Ectodermal cell (in vitro differentiated cells): ENCODE results near the gene FAM83G. TPM values are rescaled to one million over a fixed set of nuclear protein-coding genes. Genes with fewer than 3 reads are reported as not detected.
"Not testable (repeated sequence)": the region's sequence is repeated elsewhere in the genome, so short reads cannot be mapped to it uniquely, and the experiment has no call there.

Experiments used
- H3K27ac ChIP-seq: 2 replicates; pipeline ENCODE4 v1.7.0; 2013; ENCODE audit warnings: mild to moderate bottlenecking, low read depth, low read length; ENCODE audit not compliant: insufficient read depth, poor library complexity, severe bottlenecking
- H3K27me3 ChIP-seq: 2 replicates; pipeline ENCODE4 v1.7.0; 2013; ENCODE audit warnings: mild to moderate bottlenecking, low read length; ENCODE audit not compliant: insufficient read depth, control insufficient read depth, poor library complexity, severe bottlenecking
- H3K36me3 ChIP-seq: one replicate; pipeline ENCODE4 v1.7.0; 2013; ENCODE audit warnings: low read length; ENCODE audit not compliant: control insufficient read depth, insufficient read depth
- H3K4me1 ChIP-seq: one replicate; pipeline ENCODE4 v1.7.0; 2013; ENCODE audit warnings: low read length; ENCODE audit not compliant: control insufficient read depth, insufficient read depth
- H3K4me3 ChIP-seq: 2 replicates; pipeline ENCODE4 v1.7.0; 2013; ENCODE audit warnings: low read depth, low read length, control low read depth; ENCODE audit not compliant: insufficient read depth
- H3K9me3 ChIP-seq: 2 replicates; pipeline ENCODE4 v1.7.0; 2013; ENCODE audit warnings: mild to moderate bottlenecking, low read length, moderate library complexity; ENCODE audit not compliant: control insufficient read depth
- WGBS, 2 experiments: methylation state at CpG; one replicate each; pipeline ENCODE4 v1.1.7; 2013; ENCODE audit warnings: missing lambda C conversion rate in 2 of 2; 5-methylcytosine and 5-hydroxymethylcytosine counted together
- polyA plus RNA-seq, 4 experiments: library from polyadenylated mRNA; stranded (reverse); fragments of 50-300 nt; gene quantifications; one replicate each; pipeline ENCODE4 v1.2.3, GENCODE V29; 2013

FAM83G gene
- polyA plus RNA-seq (2013, experiment 1 of 4): 15.0 TPM
- 16.0 TPM for polyA plus RNA-seq (2013, experiment 2 of 4)
- 9.2 TPM for polyA plus RNA-seq (2013, experiment 3 of 4)
- polyA plus RNA-seq (2013, experiment 4 of 4): 10.7 TPM

- Histone ChIP-seq H3K27me3 (peaks cover 4% of the 10 kb centered on the region), H3K36me3 (no peaks in the 10 kb centered on the region), H3K27ac (no peak within 1 kb of the TSS), H3K4me3 (peak within 1 kb of the TSS; percentile 63), H3K4me1 (peaks cover 14% of the 10 kb centered on the region), H3K9me3 (no peaks in the 10 kb centered on the region)
- 5 to 6% methylated on average over 67 of the region's 67 CpGs for WGBS, 2 experiments
Observed at GRCh38 chr17:19004421-19005136, at the start of gene FAM83G. TSS of gene FAM83G (minus strand) at chr17:19004764. CDS start at chr17:19004041, 723 bp downstream.

GRCh38 chr17:19048826-19049225 lies 44.3 kb upstream of the FAM83G start:
- H3K4me1 ChIP-seq, H3K27ac ChIP-seq, H3K4me3 ChIP-seq, H3K27me3 ChIP-seq, H3K36me3 ChIP-seq, H3K9me3 ChIP-seq: not testable (repeated sequence)
- no CpG with 5 or more reads among the region's 7 CpGs for WGBS, 2 experiments

- H3K27ac ChIP-seq, H3K27me3 ChIP-seq, H3K4me3 ChIP-seq, H3K36me3 ChIP-seq, H3K9me3 ChIP-seq, H3K4me1 ChIP-seq: not testable (repeated sequence)
- 89 to 94% methylated on average over 3 of the region's 7 CpGs for WGBS, 2 experiments
Observed at GRCh38 chr17:19047510-19047909, 42.9 kb upstream of the FAM83G start.

GRCh38 chr17:19046782-19047375 lies 42.3 kb upstream of the FAM83G start, which contains the start of gene GRAP:
TSS of gene GRAP (minus strand) at chr17:19046957. CDS start at chr17:19046926, 31 bp downstream.
- not testable (repeated sequence) for H3K4me3 ChIP-seq, H3K27me3 ChIP-seq, H3K27ac ChIP-seq, H3K9me3 ChIP-seq, H3K36me3 ChIP-seq, H3K4me1 ChIP-seq
- WGBS, 2 experiments: no CpG with 5 or more reads among the region's 12 CpGs

GRCh38 chr17:19044643-19045042 lies 40.1 kb upstream of the FAM83G start:
- not testable (repeated sequence) for H3K4me1 ChIP-seq, H3K4me3 ChIP-seq, H3K27me3 ChIP-seq, H3K27ac ChIP-seq, H3K9me3 ChIP-seq, H3K36me3 ChIP-seq
- WGBS, 2 experiments: no CpG with 5 or more reads among the region's 9 CpGs

GRCh38 chr17:19043032-19043431 lies 38.5 kb upstream of the FAM83G start:
- no CpG with 5 or more reads among the region's 8 CpGs for WGBS, 2 experiments
- not testable (repeated sequence) for H3K4me3 ChIP-seq, H3K36me3 ChIP-seq, H3K4me1 ChIP-seq, H3K9me3 ChIP-seq, H3K27me3 ChIP-seq, H3K27ac ChIP-seq

- H3K27me3 ChIP-seq, H3K27ac ChIP-seq, H3K4me1 ChIP-seq, H3K4me3 ChIP-seq, H3K9me3 ChIP-seq, H3K36me3 ChIP-seq: not testable (repeated sequence)
- no CpG with 5 or more reads among the region's 14 CpGs for WGBS, 2 experiments
Observed at GRCh38 chr17:19042369-19042768, 37.8 kb upstream of the FAM83G start.

GRCh38 chr17:19041871-19042270 lies 37.3 kb upstream of the FAM83G start:
- not testable (repeated sequence) for H3K4me3 ChIP-seq, H3K4me1 ChIP-seq, H3K36me3 ChIP-seq, H3K27me3 ChIP-seq, H3K27ac ChIP-seq, H3K9me3 ChIP-seq
- 80 to 89% methylated on average over 2 to 3 of the region's 10 CpGs for WGBS, 2 experiments

- not testable (repeated sequence) for H3K36me3 ChIP-seq, H3K27me3 ChIP-seq, H3K27ac ChIP-seq, H3K4me3 ChIP-seq, H3K9me3 ChIP-seq, H3K4me1 ChIP-seq
- no CpG with 5 or more reads among the region's 9 CpGs for WGBS, 2 experiments
Observed at GRCh38 chr17:19040350-19040749, 35.8 kb upstream of the FAM83G start.

- not testable (repeated sequence) for H3K9me3 ChIP-seq, H3K27me3 ChIP-seq, H3K27ac ChIP-seq, H3K36me3 ChIP-seq, H3K4me3 ChIP-seq, H3K4me1 ChIP-seq
- WGBS, 2 experiments: no CpG with 5 or more reads among the region's 12 CpGs
Observed at GRCh38 chr17:19038730-19039129, 34.2 kb upstream of the FAM83G start.
